Measurements from ENCODE around the gene PTPRG. TPM values are rescaled to one million over a fixed set of nuclear protein-coding genes. Genes with fewer than 3 reads are reported as not detected.

The PTPRG gene
- total RNA-seq, 4 donors from 2014 or later: 21.1 to 54.2 (median 30.6) TPM

GRCh38 chr3:61975936-61976335, 414.6 kb downstream of the PTPRG start:
- no peak for ATAC-seq
- Histone ChIP-seq H3K4me1 (peaks cover 10 to 14% of the 10 kb centered on the region in 2 donors), H3K27me3 (no peaks in the 10 kb centered on the region), H3K27ac (no peak overlapping the region), H3K36me3 (no peaks in the 10 kb centered on the region), H3K4me3 (no peak overlapping the region), H3K9me3 (no peaks in the 10 kb centered on the region)
- in situ Hi-C loops (cut with MboI; ENCODE audit: low sequenced_read_pairs in 4 of 4) (no loop called here), intact Hi-C loops (cut with DNase I; ENCODE audit: low total_unique reads) (no loop called here)
- TF ChIP-seq CTCF (IDR thresholded peaks at IDR 0.05 in 4 of 5, conservative IDR thresholded peaks at IDR 0.05 in 1 of 5) (no peak), POLR2A (IDR thresholded peaks at IDR 0.05) (no peak)
- no peak for DNase-seq

GRCh38 chr3:61978460-61979419, 417.4 kb downstream of the PTPRG start:
- DNase-seq (no peak), ATAC-seq (no peak)
- in situ Hi-C loops (cut with MboI; ENCODE audit: low sequenced_read_pairs in 4 of 4) (no loop called here), intact Hi-C loops (cut with DNase I; ENCODE audit: low total_unique reads) (no loop called here)
- Histone ChIP-seq H3K27me3 (no peaks in the 10 kb centered on the region), H3K4me1 (peaks cover 10 to 14% of the 10 kb centered on the region in 2 donors), H3K27ac (no peak overlapping the region), H3K4me3 (no peak overlapping the region), H3K36me3 (no peaks in the 10 kb centered on the region), H3K9me3 (no peaks in the 10 kb centered on the region)
- TF ChIP-seq CTCF (IDR thresholded peaks at IDR 0.05 in 4 of 5, conservative IDR thresholded peaks at IDR 0.05 in 1 of 5): no peak
- TF ChIP-seq POLR2A (IDR thresholded peaks at IDR 0.05): no peak

- Histone ChIP-seq H3K4me1 (peaks cover 10 to 14% of the 10 kb centered on the region in 2 donors), H3K9me3 (no peaks in the 10 kb centered on the region), H3K27me3 (no peaks in the 10 kb centered on the region), H3K4me3 (no peak overlapping the region), H3K36me3 (no peaks in the 10 kb centered on the region), H3K27ac (no peak overlapping the region)
- no peak for ATAC-seq
- TF ChIP-seq CTCF (IDR thresholded peaks at IDR 0.05 in 4 of 5, conservative IDR thresholded peaks at IDR 0.05 in 1 of 5) (no peak), POLR2A (IDR thresholded peaks at IDR 0.05) (no peak)
- no peak for DNase-seq
- intact Hi-C loops (cut with DNase I; ENCODE audit: low total_unique reads) (no loop called here), in situ Hi-C loops (cut with MboI; ENCODE audit: low sequenced_read_pairs in 4 of 4) (no loop called here)
These were observed 418.3 kb downstream of the PTPRG start for GRCh38 chr3:61979638-61980037.

GRCh38 chr3:61980041-61980440, 418.7 kb downstream of the PTPRG start:
- no peaks in the 10 kb centered on the region for H3K27me3 ChIP-seq
- H3K27ac ChIP-seq: no peak overlapping the region
- ATAC-seq (no peak), DNase-seq (no peak)
- H3K9me3 ChIP-seq: no peaks in the 10 kb centered on the region
- TF ChIP-seq POLR2A (IDR thresholded peaks at IDR 0.05) (no peak), CTCF (IDR thresholded peaks at IDR 0.05 in 4 of 5, conservative IDR thresholded peaks at IDR 0.05 in 1 of 5) (no peak)
- H3K36me3 ChIP-seq: no peaks in the 10 kb centered on the region
- intact Hi-C loops (cut with DNase I; ENCODE audit: low total_unique reads): no loop called here
- in situ Hi-C loops (cut with MboI; ENCODE audit: low sequenced_read_pairs in 4 of 4): no loop called here
- peaks cover 10 to 14% of the 10 kb centered on the region in 2 donors for H3K4me1 ChIP-seq
- H3K4me3 ChIP-seq: no peak overlapping the region
